SJSA1 (cell line): ENCODE results near the gene GLRX3. TPM values are rescaled to one million over a fixed set of nuclear protein-coding genes. Genes with fewer than 3 reads are reported as not detected.
A peak's percentile ranks its signal among the peaks of the same experiment; 100 is the strongest.

Experiments used
- DNase-seq, 2 experiments: peaks; one replicate each; pipeline ENCODE4 v3.0.0-alpha.2; 2015 to 2020; ENCODE audit warnings: low spot score in 2 of 2, low read depth in 1 of 2
- H3K27ac ChIP-seq: fragments of 250-450 bp; sonication (Bioruptor Pico); 2 replicates; pipeline ENCODE4 v1.5.1; 2020; ENCODE audit warnings: mild to moderate bottlenecking, moderate library complexity
- H3K27me3 ChIP-seq: fragments of 250-450 bp; sonication (Bioruptor Pico); replicated peaks from 2 replicates; pipeline ENCODE4 v1.5.1; 2020; ENCODE audit warnings: mild to moderate bottlenecking, moderate library complexity
- H3K36me3 ChIP-seq: fragments of 250-450 bp; sonication (Bioruptor Pico); 2 replicates; pipeline ENCODE4 v1.5.1; 2020; ENCODE audit warnings: mild to moderate bottlenecking
- H3K4me1 ChIP-seq: fragments of 250-450 bp; sonication (Bioruptor Pico); replicated peaks from 2 replicates; pipeline ENCODE4 v1.6.1; 2021; ENCODE audit warnings: mild to moderate bottlenecking
- H3K4me3 ChIP-seq: fragments of 250-450 bp; sonication (Bioruptor Pico); 2 replicates; pipeline ENCODE4 v1.5.1; 2020; ENCODE audit warnings: mild to moderate bottlenecking
- H3K9me3 ChIP-seq: fragments of 250-450 bp; sonication (Bioruptor Pico); replicated peaks from 2 replicates; pipeline ENCODE4 v1.5.1; 2020; ENCODE audit warnings: mild to moderate bottlenecking
- total RNA-seq: library from RNA; depleted of rRNA; stranded (reverse); fragments of >200 nt; shearing (Covaris generic); gene quantifications from 2 replicates; pipeline ENCODE4 v1.2.3, GENCODE V29; 2014

Gene GLRX3
- total RNA-seq, 1 experiment from 2014 or later: 221 TPM

- no peak overlapping the region for H3K27ac ChIP-seq
These were observed 23.1 kb downstream of the GLRX3 start for GRCh38 chr10:130159192-130159794.

GRCh38 chr10:130160775-130161174 lies 24.6 kb downstream of the GLRX3 start:
- H3K27me3 ChIP-seq: no peaks in the 10 kb centered on the region
- no peaks in the 10 kb centered on the region for H3K4me1 ChIP-seq
- peaks cover 53% of the 10 kb centered on the region for H3K36me3 ChIP-seq
- H3K4me3 ChIP-seq: no peak overlapping the region
- no peaks in the 10 kb centered on the region for H3K9me3 ChIP-seq
- no peak for DNase-seq
- H3K27ac ChIP-seq: no peak overlapping the region

More at GRCh38 chr10:130159192-130159794, 23.1 kb downstream of the GLRX3 start:
- Histone ChIP-seq H3K9me3 (no peaks in the 10 kb centered on the region), H3K4me1 (no peaks in the 10 kb centered on the region), H3K36me3 (peaks cover 47% of the 10 kb centered on the region), H3K27me3 (no peaks in the 10 kb centered on the region), H3K4me3 (no peak overlapping the region)
- no peak for DNase-seq

- no peaks in the 10 kb centered on the region for H3K4me1 ChIP-seq
- peaks cover 56% of the 10 kb centered on the region for H3K36me3 ChIP-seq
- H3K27me3 ChIP-seq: no peaks in the 10 kb centered on the region
- no peak overlapping the region for H3K27ac ChIP-seq
- DNase-seq: no peak
- H3K9me3 ChIP-seq: no peaks in the 10 kb centered on the region
- H3K4me3 ChIP-seq: no peak overlapping the region
These were observed 25.1 kb downstream of the GLRX3 start for GRCh38 chr10:130161331-130161730.

GRCh38 chr10:130167193-130167592 lies 31.0 kb downstream of the GLRX3 start:
- H3K27ac ChIP-seq: no peak overlapping the region
- no peaks in the 10 kb centered on the region for H3K9me3 ChIP-seq
- H3K4me3 ChIP-seq: no peak overlapping the region
- no peak for DNase-seq
- no peaks in the 10 kb centered on the region for H3K27me3 ChIP-seq
- H3K36me3 ChIP-seq: peaks cover 79% of the 10 kb centered on the region
- H3K4me1 ChIP-seq: no peaks in the 10 kb centered on the region

- H3K4me1 ChIP-seq: no peaks in the 10 kb centered on the region
- H3K9me3 ChIP-seq: no peaks in the 10 kb centered on the region
- DNase-seq: no peak
- H3K4me3 ChIP-seq: no peak overlapping the region
- H3K27ac ChIP-seq: no peak overlapping the region
- peaks cover 77% of the 10 kb centered on the region for H3K36me3 ChIP-seq
- H3K27me3 ChIP-seq: no peaks in the 10 kb centered on the region
These were observed 31.5 kb downstream of the GLRX3 start for GRCh38 chr10:130167707-130168106.

GRCh38 chr10:130169136-130169859 lies 33.1 kb downstream of the GLRX3 start:
- Histone ChIP-seq H3K4me1 (no peaks in the 10 kb centered on the region), H3K36me3 (peaks cover 82% of the 10 kb centered on the region), H3K9me3 (no peaks in the 10 kb centered on the region), H3K4me3 (no peak overlapping the region), H3K27me3 (no peaks in the 10 kb centered on the region), H3K27ac (no peak overlapping the region)
- DNase-seq: no peak

- DNase-seq: no peak
- Histone ChIP-seq H3K4me1 (no peaks in the 10 kb centered on the region), H3K27ac (no peak overlapping the region), H3K9me3 (no peaks in the 10 kb centered on the region), H3K27me3 (no peaks in the 10 kb centered on the region), H3K4me3 (no peak overlapping the region), H3K36me3 (peaks cover 85% of the 10 kb centered on the region)
These were observed 35.0 kb downstream of the GLRX3 start for GRCh38 chr10:130171196-130171595.

- no peak overlapping the region for H3K27ac ChIP-seq
- no peaks in the 10 kb centered on the region for H3K4me1 ChIP-seq
- no peak for DNase-seq
- no peaks in the 10 kb centered on the region for H3K9me3 ChIP-seq
- H3K27me3 ChIP-seq: no peaks in the 10 kb centered on the region
- H3K4me3 ChIP-seq: no peak overlapping the region
- peaks cover 68% of the 10 kb centered on the region for H3K36me3 ChIP-seq
These were observed 38.1 kb downstream of the GLRX3 start for GRCh38 chr10:130174328-130174727.

GRCh38 chr10:130175074-130175473 lies 38.9 kb downstream of the GLRX3 start:
- Histone ChIP-seq H3K4me1 (no peaks in the 10 kb centered on the region), H3K27me3 (no peaks in the 10 kb centered on the region), H3K36me3 (peaks cover 70% of the 10 kb centered on the region), H3K27ac (no peak overlapping the region), H3K9me3 (no peaks in the 10 kb centered on the region), H3K4me3 (no peak overlapping the region)
- no peak for DNase-seq

- Histone ChIP-seq H3K9me3 (no peaks in the 10 kb centered on the region), H3K4me3 (no peak overlapping the region), H3K27me3 (no peaks in the 10 kb centered on the region), H3K36me3 (peaks cover 75% of the 10 kb centered on the region), H3K4me1 (no peaks in the 10 kb centered on the region), H3K27ac (no peak overlapping the region)
- DNase-seq: no peak
These were observed 41.1 kb downstream of the GLRX3 start for GRCh38 chr10:130177250-130177649.

- H3K9me3 ChIP-seq: no peaks in the 10 kb centered on the region
- no peaks in the 10 kb centered on the region for H3K4me1 ChIP-seq
- no peak overlapping the region for H3K27ac ChIP-seq
- H3K4me3 ChIP-seq: no peak overlapping the region
- H3K27me3 ChIP-seq: no peaks in the 10 kb centered on the region
- peaks cover 69% of the 10 kb centered on the region for H3K36me3 ChIP-seq
- DNase-seq: peak in 1 of 2 experiments; percentile 14
These were observed 43.4 kb downstream of the GLRX3 start for GRCh38 chr10:130179640-130180039.

- no peak overlapping the region for H3K27ac ChIP-seq
- DNase-seq: no peak
- no peaks in the 10 kb centered on the region for H3K4me1 ChIP-seq
- H3K9me3 ChIP-seq: no peaks in the 10 kb centered on the region
- H3K36me3 ChIP-seq: peaks cover 62% of the 10 kb centered on the region
- H3K27me3 ChIP-seq: no peaks in the 10 kb centered on the region
- H3K4me3 ChIP-seq: no peak overlapping the region
These were observed 44.2 kb downstream of the GLRX3 start for GRCh38 chr10:130180416-130180815.

GRCh38 chr10:130181858-130182257 lies 45.7 kb downstream of the GLRX3 start:
- peaks cover 53% of the 10 kb centered on the region for H3K36me3 ChIP-seq
- no peaks in the 10 kb centered on the region for H3K4me1 ChIP-seq
- no peak overlapping the region for H3K4me3 ChIP-seq
- DNase-seq: no peak
- H3K9me3 ChIP-seq: no peaks in the 10 kb centered on the region
- H3K27ac ChIP-seq: no peak overlapping the region
- H3K27me3 ChIP-seq: no peaks in the 10 kb centered on the region

- DNase-seq: no peak
- 0 out of 2 replicates have a peak, but pooled peaks cover 4% of the 10 kb centered on the region for H3K9me3 ChIP-seq
- H3K36me3 ChIP-seq: peaks cover 28% of the 10 kb centered on the region
- H3K4me1 ChIP-seq: peaks cover 8% of the 10 kb centered on the region
- no peak overlapping the region for H3K27ac ChIP-seq
- no peaks in the 10 kb centered on the region; the same call in 1 of the 2 replicates for H3K27me3 ChIP-seq
- H3K4me3 ChIP-seq: no peak overlapping the region
These were observed 49.4 kb downstream of the GLRX3 start for GRCh38 chr10:130185591-130185990.
